K562 treated with DMSO at 1 percent for 12 hours (cell line): ENCODE measurements around the gene CRTAP. TPM values are rescaled to one million over a fixed set of nuclear protein-coding genes. Genes with fewer than 3 reads are reported as not detected.

ENCODE experiments used
- total RNA-seq: library from RNA; unstranded; fragments of 300-600 nt; gene quantifications from 2 replicates; pipeline ENCODE4 v1.2.3, GENCODE V29; 2022; ENCODE audit not compliant: insufficient read depth

The CRTAP gene
- total RNA-seq = 73.5 and 125 TPM in 2 replicates

GRCh38 chr3:33113772-33114621 is at the start of gene CRTAP:
CRTAP (plus strand) TSS chr3:33114014; CDS start chr3:33114078, 64 bp downstream.

Other genes starting within 250 kb of the CRTAP start
- gene CCR4, start 162.4 kb upstream of the CRTAP start, total RNA-seq = not detected in 2 replicates
- 92.1 and 152 TPM in 2 replicates for gene GLB1, start 16.9 kb upstream of the CRTAP start, total RNA-seq
- 0.44 and 3.1 TPM in 2 replicates for gene TMPPE, start 16.9 kb upstream of the CRTAP start, total RNA-seq
- gene SUSD5, start 104.8 kb downstream of the CRTAP start, total RNA-seq = not detected in 2 replicates
- 0.93 and 5.4 TPM in 2 replicates for gene FBXL2, start 163.4 kb downstream of the CRTAP start, total RNA-seq